Prostate gland (tissue), 2 donors: ENCODE measurements around the gene RFTN1.

Source experiments
- POLR2A ChIP-seq: fragments of 450-650 bp; IDR thresholded peaks from one replicate; pipeline ENCODE4 v1.6.1; 2016; ENCODE audit warnings: antibody characterized with exemption, mild to moderate bottlenecking
- TF ChIP-seq, protein P1 (sequence below), 4 experiments: fragments of 200-600 bp in 2 of 4; fragments of 450-650 bp in 2 of 4; sonication (generic) in 2 of 4; IDR thresholded peaks; 1 replicate in 3 of 4; 2 replicates in 1 of 4; pipeline ENCODE4 v1.5.1; 2016 to 2019; ENCODE audit warnings: antibody characterized with exemption in 4 of 4, mild to moderate bottlenecking in 2 of 4, moderate library complexity in 2 of 4

DNA sequence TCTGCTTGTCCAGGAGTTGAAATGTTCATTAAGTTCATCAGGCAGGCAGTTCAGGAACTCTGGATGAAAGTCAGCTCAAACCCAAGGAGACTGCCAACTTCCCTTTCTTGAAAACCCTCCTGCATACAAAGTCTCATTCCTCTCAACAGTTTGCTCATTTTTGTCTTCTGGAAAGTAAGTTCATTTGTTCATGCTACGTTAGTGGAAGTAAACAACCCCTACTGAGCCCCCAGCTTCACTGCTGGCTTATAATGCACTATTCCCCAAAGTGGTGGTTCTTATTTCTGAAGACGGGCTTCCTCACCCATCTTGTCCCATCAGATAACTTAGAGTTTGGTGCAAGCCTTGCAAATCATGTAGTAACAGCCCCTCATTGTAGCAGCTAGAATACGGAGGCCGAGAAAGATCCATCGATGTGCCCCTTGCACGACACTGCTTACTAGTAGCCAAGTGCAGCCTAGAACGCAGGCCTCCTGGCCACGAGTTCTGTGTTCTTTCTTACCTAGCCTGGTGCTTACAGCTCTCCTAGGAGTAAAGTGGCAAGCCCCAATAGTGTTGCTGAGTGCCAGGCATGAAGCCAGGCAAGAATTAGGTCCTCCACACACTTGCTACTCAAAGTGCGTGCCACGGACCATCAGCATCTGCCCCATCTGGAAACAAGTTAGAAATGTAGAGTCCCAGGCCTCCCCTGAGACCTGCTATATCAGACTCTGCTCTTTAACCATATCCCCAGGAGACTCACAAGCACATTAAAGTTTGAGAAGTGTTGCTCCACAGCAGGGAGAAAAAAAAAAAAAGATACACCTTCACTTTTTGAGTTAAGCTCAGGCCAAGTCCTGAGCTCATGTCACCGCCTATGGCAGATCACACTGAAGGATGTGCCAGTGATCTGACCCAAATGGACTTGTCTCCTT, 82.5 kb downstream of the RFTN1 start:
- no peak for TF ChIP-seq POLR2A
- TF ChIP-seq, protein P1, sequence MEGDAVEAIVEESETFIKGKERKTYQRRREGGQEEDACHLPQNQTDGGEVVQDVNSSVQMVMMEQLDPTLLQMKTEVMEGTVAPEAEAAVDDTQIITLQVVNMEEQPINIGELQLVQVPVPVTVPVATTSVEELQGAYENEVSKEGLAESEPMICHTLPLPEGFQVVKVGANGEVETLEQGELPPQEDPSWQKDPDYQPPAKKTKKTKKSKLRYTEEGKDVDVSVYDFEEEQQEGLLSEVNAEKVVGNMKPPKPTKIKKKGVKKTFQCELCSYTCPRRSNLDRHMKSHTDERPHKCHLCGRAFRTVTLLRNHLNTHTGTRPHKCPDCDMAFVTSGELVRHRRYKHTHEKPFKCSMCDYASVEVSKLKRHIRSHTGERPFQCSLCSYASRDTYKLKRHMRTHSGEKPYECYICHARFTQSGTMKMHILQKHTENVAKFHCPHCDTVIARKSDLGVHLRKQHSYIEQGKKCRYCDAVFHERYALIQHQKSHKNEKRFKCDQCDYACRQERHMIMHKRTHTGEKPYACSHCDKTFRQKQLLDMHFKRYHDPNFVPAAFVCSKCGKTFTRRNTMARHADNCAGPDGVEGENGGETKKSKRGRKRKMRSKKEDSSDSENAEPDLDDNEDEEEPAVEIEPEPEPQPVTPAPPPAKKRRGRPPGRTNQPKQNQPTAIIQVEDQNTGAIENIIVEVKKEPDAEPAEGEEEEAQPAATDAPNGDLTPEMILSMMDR (IDR thresholded peaks at IDR 0.05), result no peak
